ENCODE results near the gene TCAF1.
A peak's percentile ranks its signal among the peaks of the same experiment; 100 is the strongest.

Gene TCAF1

GRCh38 chr7:143914938-143915652, 13.1 kb upstream of the TCAF1 start:
- Histone ChIP-seq H3K4me1 (no peaks in the 10 kb centered on the region), H3K27me3 (peaks cover 16% of the 10 kb centered on the region), H3K36me3 (no peaks in the 10 kb centered on the region), H3K9me3 (no peaks in the 10 kb centered on the region), H3K4me3 (ENCODE audit: low read depth, low read length) (no peak overlapping the region)
- peak; percentile 20; the same call in 1 of the 2 replicates for TF ChIP-seq CTCF (IDR thresholded peaks at IDR 0.05; ENCODE audit: low read depth, low read length)
- no peak for DNase-seq

GRCh38 chr7:143913945-143914615, 12.1 kb upstream of the TCAF1 start:
- Histone ChIP-seq H3K9me3 (no peaks in the 10 kb centered on the region), H3K36me3 (no peaks in the 10 kb centered on the region), H3K4me3 (ENCODE audit: low read depth, low read length) (no peak overlapping the region), H3K4me1 (no peaks in the 10 kb centered on the region), H3K27me3 (peaks cover 16% of the 10 kb centered on the region)
- DNase-seq, result no peak
- TF ChIP-seq CTCF (IDR thresholded peaks at IDR 0.05; ENCODE audit: low read depth, low read length), result no peak

- no peak for DNase-seq
- Histone ChIP-seq H3K4me3 (ENCODE audit: low read depth, low read length) (no peak overlapping the region), H3K4me1 (no peaks in the 10 kb centered on the region), H3K9me3 (no peaks in the 10 kb centered on the region), H3K36me3 (no peaks in the 10 kb centered on the region), H3K27me3 (peaks cover 16% of the 10 kb centered on the region)
- TF ChIP-seq CTCF (IDR thresholded peaks at IDR 0.05; ENCODE audit: low read depth, low read length), result no peak
Observed at GRCh38 chr7:143910473-143911248, 8.7 kb upstream of the TCAF1 start.

GRCh38 chr7:143909863-143910262, 7.9 kb upstream of the TCAF1 start:
- no peak for TF ChIP-seq CTCF (IDR thresholded peaks at IDR 0.05; ENCODE audit: low read depth, low read length)
- Histone ChIP-seq H3K4me3 (ENCODE audit: low read depth, low read length) (no peak overlapping the region), H3K27me3 (peaks cover 10% of the 10 kb centered on the region), H3K4me1 (no peaks in the 10 kb centered on the region), H3K9me3 (no peaks in the 10 kb centered on the region), H3K36me3 (no peaks in the 10 kb centered on the region)
- no peak for DNase-seq

- Histone ChIP-seq H3K4me3 (ENCODE audit: low read depth, low read length) (no peak overlapping the region), H3K4me1 (peaks cover 3% of the 10 kb centered on the region; the same call in 1 of the 2 replicates), H3K27me3 (peaks cover 4% of the 10 kb centered on the region; the same call in 1 of the 2 replicates), H3K9me3 (no peaks in the 10 kb centered on the region), H3K36me3 (no peaks in the 10 kb centered on the region)
- no peak for DNase-seq
- no peak for TF ChIP-seq CTCF (IDR thresholded peaks at IDR 0.05; ENCODE audit: low read depth, low read length)
Observed at GRCh38 chr7:143908120-143908519, 6.1 kb upstream of the TCAF1 start.
